NB4 (cell line): ENCODE data around the gene DOCK9.

Source experiments
- MAX ChIP-seq: IDR thresholded peaks from 2 replicates; pipeline ENCODE4 v1.6.1; 2011; ENCODE audit warnings: low read depth, low read length
- MYC ChIP-seq: IDR thresholded peaks from 2 replicates; pipeline ENCODE4 v1.6.1; 2011; ENCODE audit warnings: low read depth, low read length
- POLR2A ChIP-seq: IDR thresholded peaks from 2 replicates; pipeline ENCODE4 v1.6.1; 2011; ENCODE audit warnings: mild to moderate bottlenecking; ENCODE audit not compliant: insufficient read length; ENCODE audit errors: extremely low read depth
- TF ChIP-seq, protein P1 (sequence below): IDR thresholded peaks from one replicate; pipeline ENCODE4 v1.5.1; 2012; ENCODE audit warnings: low read depth, low read length

- TF ChIP-seq MYC (no peak), MAX (no peak), POLR2A (no peak)
- TF ChIP-seq, protein P1, sequence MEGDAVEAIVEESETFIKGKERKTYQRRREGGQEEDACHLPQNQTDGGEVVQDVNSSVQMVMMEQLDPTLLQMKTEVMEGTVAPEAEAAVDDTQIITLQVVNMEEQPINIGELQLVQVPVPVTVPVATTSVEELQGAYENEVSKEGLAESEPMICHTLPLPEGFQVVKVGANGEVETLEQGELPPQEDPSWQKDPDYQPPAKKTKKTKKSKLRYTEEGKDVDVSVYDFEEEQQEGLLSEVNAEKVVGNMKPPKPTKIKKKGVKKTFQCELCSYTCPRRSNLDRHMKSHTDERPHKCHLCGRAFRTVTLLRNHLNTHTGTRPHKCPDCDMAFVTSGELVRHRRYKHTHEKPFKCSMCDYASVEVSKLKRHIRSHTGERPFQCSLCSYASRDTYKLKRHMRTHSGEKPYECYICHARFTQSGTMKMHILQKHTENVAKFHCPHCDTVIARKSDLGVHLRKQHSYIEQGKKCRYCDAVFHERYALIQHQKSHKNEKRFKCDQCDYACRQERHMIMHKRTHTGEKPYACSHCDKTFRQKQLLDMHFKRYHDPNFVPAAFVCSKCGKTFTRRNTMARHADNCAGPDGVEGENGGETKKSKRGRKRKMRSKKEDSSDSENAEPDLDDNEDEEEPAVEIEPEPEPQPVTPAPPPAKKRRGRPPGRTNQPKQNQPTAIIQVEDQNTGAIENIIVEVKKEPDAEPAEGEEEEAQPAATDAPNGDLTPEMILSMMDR, result no peak
Observed at GRCh38 chr13:98988780-98989179, 10.9 kb upstream of the DOCK9 start.
